OCI-LY7 (cell line): ENCODE data around the gene CTAGE4.

ENCODE experiments used
- EZH2phosphoT487 ChIP-seq: fragments of 200-600 bp; sonication (generic); IDR thresholded peaks from 2 replicates; pipeline ENCODE4 v1.6.1; 2018; ENCODE audit warnings: low read depth, borderline replicate concordance, mild to moderate bottlenecking, mixed run types, antibody characterized with exemption, low read length, moderate library complexity, mixed read lengths
- TF ChIP-seq, protein P1 (sequence below): fragments of 200-600 bp; sonication (generic); conservative IDR thresholded peaks from 2 replicates; pipeline ENCODE4 v1.5.1; 2014; ENCODE audit warnings: mild to moderate bottlenecking, antibody characterized with exemption, low read length, moderate library complexity, mixed read lengths

DNA sequence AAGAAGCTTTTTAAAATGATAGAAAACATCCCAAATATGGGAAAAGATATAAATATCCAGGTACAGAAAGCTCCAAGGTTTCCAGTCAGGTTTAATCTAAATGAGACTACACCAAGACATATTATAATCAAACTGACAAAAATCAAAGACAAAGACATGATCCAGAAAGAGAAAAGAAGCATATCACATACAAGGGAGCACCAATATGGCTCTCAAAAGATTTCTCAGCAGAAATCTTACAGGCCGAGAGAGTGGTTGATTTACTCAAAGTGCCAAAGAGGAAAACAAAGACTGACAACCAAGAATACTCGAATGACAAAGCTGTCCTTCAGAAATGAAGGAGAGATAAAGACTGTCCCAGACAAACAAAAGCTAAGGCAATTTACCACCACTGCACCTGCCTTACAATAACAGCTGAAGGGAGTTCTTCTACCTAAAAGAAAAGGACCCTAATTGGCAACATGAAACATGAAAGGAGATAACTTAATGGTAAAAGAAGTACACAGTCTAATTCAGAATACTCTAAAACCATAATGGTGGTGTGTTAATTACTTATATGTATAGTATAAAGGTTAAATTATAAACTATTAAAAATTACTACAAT is 34.9 kb upstream of the CTAGE4 start:
- TF ChIP-seq, protein P1, sequence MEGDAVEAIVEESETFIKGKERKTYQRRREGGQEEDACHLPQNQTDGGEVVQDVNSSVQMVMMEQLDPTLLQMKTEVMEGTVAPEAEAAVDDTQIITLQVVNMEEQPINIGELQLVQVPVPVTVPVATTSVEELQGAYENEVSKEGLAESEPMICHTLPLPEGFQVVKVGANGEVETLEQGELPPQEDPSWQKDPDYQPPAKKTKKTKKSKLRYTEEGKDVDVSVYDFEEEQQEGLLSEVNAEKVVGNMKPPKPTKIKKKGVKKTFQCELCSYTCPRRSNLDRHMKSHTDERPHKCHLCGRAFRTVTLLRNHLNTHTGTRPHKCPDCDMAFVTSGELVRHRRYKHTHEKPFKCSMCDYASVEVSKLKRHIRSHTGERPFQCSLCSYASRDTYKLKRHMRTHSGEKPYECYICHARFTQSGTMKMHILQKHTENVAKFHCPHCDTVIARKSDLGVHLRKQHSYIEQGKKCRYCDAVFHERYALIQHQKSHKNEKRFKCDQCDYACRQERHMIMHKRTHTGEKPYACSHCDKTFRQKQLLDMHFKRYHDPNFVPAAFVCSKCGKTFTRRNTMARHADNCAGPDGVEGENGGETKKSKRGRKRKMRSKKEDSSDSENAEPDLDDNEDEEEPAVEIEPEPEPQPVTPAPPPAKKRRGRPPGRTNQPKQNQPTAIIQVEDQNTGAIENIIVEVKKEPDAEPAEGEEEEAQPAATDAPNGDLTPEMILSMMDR: no peak
- no peak for TF ChIP-seq EZH2phosphoT487
